Gastrocnemius medialis (tissue), 4 donors: ENCODE measurements around the gene ADORA1. TPM values are rescaled to one million over a fixed set of nuclear protein-coding genes. Genes with fewer than 3 reads are reported as not detected.

Experiments used
- ATAC-seq, 2 donors: fragments of 150-250 bp; one replicate each; pipeline ENCODE4 v1.9.1; 2016
- DNase-seq, 2 donors: peaks; one replicate each; pipeline ENCODE4 v3.0.0-alpha.2; 2019
- H3K27ac ChIP-seq, 4 donors: fragments of 200-600 bp; sonication (generic); 1 replicate in 1 of 4; 2 replicates in 3 of 4; pipeline ENCODE4 v1.5.1; 2016 to 2018; ENCODE audit warnings: mild to moderate bottlenecking in 2 of 4, moderate library complexity in 1 of 4
- H3K27me3 ChIP-seq, 3 donors: fragments of 200-600 bp; sonication (generic) in 2 of 3; 1 replicate in 1 of 3; 2 replicates in 2 of 3; pipeline versions ENCODE4 v1.5.1 to v1.6.0; 2016 to 2019; ENCODE audit warnings: mild to moderate bottlenecking in 1 of 3, moderate library complexity in 1 of 3
- H3K36me3 ChIP-seq, 2 donors: fragments of 200-600 bp; sonication (generic) in 1 of 2; one replicate each; pipeline ENCODE4 v1.5.1; 2017 to 2018
- H3K4me1 ChIP-seq, 2 donors: fragments of 200-600 bp; sonication (generic) in 1 of 2; one replicate each; pipeline ENCODE4 v1.5.1; 2016 to 2017; ENCODE audit warnings: mild to moderate bottlenecking in 2 of 2
- H3K4me3 ChIP-seq, 4 donors: fragments of 200-600 bp; sonication (generic) in 3 of 4; 1 replicate in 1 of 4; 2 replicates in 3 of 4; pipeline ENCODE4 v1.5.1; 2016 to 2019; ENCODE audit warnings: mild to moderate bottlenecking in 2 of 4
- H3K9me3 ChIP-seq, 3 donors: fragments of 200-600 bp; sonication (generic) in 2 of 3; 1 replicate in 1 of 3; 2 replicates in 2 of 3; pipeline ENCODE4 v1.5.1; 2016 to 2019
- CTCF ChIP-seq, 5 experiments: fragments of 450-650 bp in 3 of 5; fragments of 200-600 bp in 2 of 5; sonication (generic) in 2 of 5; IDR thresholded peaks in 4 of 5; conservative IDR thresholded peaks in 1 of 5; 1 replicate in 4 of 5; 2 replicates in 1 of 5; pipeline ENCODE4 v1.5.1; 2016 to 2019; ENCODE audit warnings: antibody characterized with exemption in 5 of 5, mild to moderate bottlenecking in 3 of 5, moderate library complexity in 3 of 5
- POLR2A ChIP-seq, 2 donors: fragments of 450-650 bp; IDR thresholded peaks; one replicate each; pipeline ENCODE4 v1.6.1; 2017; ENCODE audit warnings: antibody characterized with exemption in 2 of 2, mild to moderate bottlenecking in 2 of 2, moderate library complexity in 2 of 2
- in situ Hi-C, 4 donors: fragments of 200-750 bp; cut with MboI; loops; one replicate each; pipeline versions ENCODE4 v1.15.0 to v1.8.0; 2017; ENCODE audit warnings: low sequenced_read_pairs in 4 of 4
- intact Hi-C: fragments of 100-400 bp; cut with DNase I; formaldehyde crosslinking; loops from one replicate; pipeline ENCODE4 v1.15.1; 2023; ENCODE audit warnings: low total_unique reads
- total RNA-seq, 4 donors: library from RNA; depleted of rRNA; stranded (reverse); fragments of >200 nt; gene quantifications; one replicate each; pipeline versions ENCODE4 v1.1.0 to v1.2.3, GENCODE V29; 2016

ADORA1 gene
- total RNA-seq, 4 donors from 2014 or later = 0.25 to 5.6 (median 1.7) TPM

GRCh38 chr1:203089001-203089650, 38.4 kb upstream of the ADORA1 start:
- Histone ChIP-seq H3K4me1 (peaks cover 23 to 26% of the 10 kb centered on the region in 2 donors), H3K27ac (no peak overlapping the region), H3K9me3 (no peaks in the 10 kb centered on the region), H3K27me3 (no peaks in the 10 kb centered on the region), H3K36me3 (no peaks in the 10 kb centered on the region), H3K4me3 (no peak overlapping the region)
- ATAC-seq (no peak), DNase-seq (no peak)
- in situ Hi-C loops = no loop called here
- intact Hi-C loops = no loop called here
- no peak for TF ChIP-seq POLR2A (IDR thresholded peaks at IDR 0.05)
- no peak for TF ChIP-seq CTCF (IDR thresholded peaks at IDR 0.05 in 4 of 5, conservative IDR thresholded peaks at IDR 0.05 in 1 of 5)

GRCh38 chr1:203089651-203090045, 37.9 kb upstream of the ADORA1 start:
- Histone ChIP-seq H3K9me3 (no peaks in the 10 kb centered on the region), H3K27me3 (no peaks in the 10 kb centered on the region), H3K36me3 (no peaks in the 10 kb centered on the region), H3K4me1 (peaks cover 20 to 21% of the 10 kb centered on the region in 2 donors), H3K27ac (no peak overlapping the region), H3K4me3 (no peak overlapping the region)
- in situ Hi-C loops = no loop called here
- intact Hi-C loops = no loop called here
- DNase-seq (no peak), ATAC-seq (no peak)
- TF ChIP-seq CTCF (IDR thresholded peaks at IDR 0.05 in 4 of 5, conservative IDR thresholded peaks at IDR 0.05 in 1 of 5) = no peak
- no peak for TF ChIP-seq POLR2A (IDR thresholded peaks at IDR 0.05)

- in situ Hi-C loops = no loop called here
- ATAC-seq (no peak), DNase-seq (no peak)
- Histone ChIP-seq H3K27ac (no peak overlapping the region), H3K4me3 (no peak overlapping the region), H3K9me3 (no peaks in the 10 kb centered on the region), H3K27me3 (no peaks in the 10 kb centered on the region), H3K4me1 (peaks cover 15 to 20% of the 10 kb centered on the region in 2 donors), H3K36me3 (no peaks in the 10 kb centered on the region)
- intact Hi-C loops = no loop called here
- no peak for TF ChIP-seq CTCF (IDR thresholded peaks at IDR 0.05 in 4 of 5, conservative IDR thresholded peaks at IDR 0.05 in 1 of 5)
- no peak for TF ChIP-seq POLR2A (IDR thresholded peaks at IDR 0.05)
Observed at GRCh38 chr1:203090421-203091198, 36.9 kb upstream of the ADORA1 start.

GRCh38 chr1:203091199-203091477, 36.4 kb upstream of the ADORA1 start:
- Histone ChIP-seq H3K4me3 (no peak overlapping the region), H3K27me3 (no peaks in the 10 kb centered on the region), H3K27ac (no peak overlapping the region), H3K36me3 (no peaks in the 10 kb centered on the region), H3K4me1 (peaks cover 13 to 15% of the 10 kb centered on the region in 2 donors), H3K9me3 (no peaks in the 10 kb centered on the region)
- intact Hi-C loops (no loop called here), in situ Hi-C loops (no loop called here)
- ATAC-seq (no peak), DNase-seq (no peak)
- TF ChIP-seq POLR2A (IDR thresholded peaks at IDR 0.05) (no peak), CTCF (IDR thresholded peaks at IDR 0.05 in 4 of 5, conservative IDR thresholded peaks at IDR 0.05 in 1 of 5) (no peak)
